Aorta (tissue), 5 donors: ENCODE results near the gene C5orf46. TPM values are rescaled to one million over a fixed set of nuclear protein-coding genes. Genes with fewer than 3 reads are reported as not detected.
"Not testable (repeated sequence)": the region's sequence is repeated elsewhere in the genome, so short reads cannot be mapped to it uniquely, and the experiment has no call there.

Experiments used
- ATAC-seq: fragments of 200-7000 bp; cut with Tn5 transposase; one replicate; pipeline ENCODE4 v1.9.1; 2022; ENCODE audit warnings: moderate library complexity; ENCODE audit not compliant: low FRiP score
- DNase-seq, 2 donors: peaks; one replicate each; pipeline ENCODE4 v3.0.0-alpha.2; 2020
- H3K27ac ChIP-seq, 2 donors: one replicate each; pipeline ENCODE4 v1.5.1; 2013; ENCODE audit warnings: low read length in 2 of 2, mild to moderate bottlenecking in 2 of 2, moderate library complexity in 2 of 2, control low read depth in 1 of 2, inconsistent platforms in 1 of 2, low read depth in 1 of 2
- H3K27me3 ChIP-seq, 2 donors: one replicate each; pipeline ENCODE4 v1.6.1; 2013; ENCODE audit warnings: control low read depth in 1 of 2, low read length in 1 of 2, mild to moderate bottlenecking in 1 of 2, moderate library complexity in 1 of 2; ENCODE audit not compliant: insufficient read depth in 2 of 2, control insufficient read depth in 1 of 2
- H3K36me3 ChIP-seq, 2 donors: one replicate each; pipeline ENCODE4 v1.6.1; 2013; ENCODE audit warnings: control low read depth in 1 of 2, low read length in 1 of 2, mild to moderate bottlenecking in 1 of 2; ENCODE audit not compliant: insufficient read depth in 2 of 2, control insufficient read depth in 1 of 2
- H3K4me1 ChIP-seq, 2 donors: one replicate each; pipeline ENCODE4 v1.6.1; 2013; ENCODE audit warnings: low read length in 2 of 2, control low read depth in 1 of 2, mild to moderate bottlenecking in 1 of 2, moderate library complexity in 1 of 2; ENCODE audit not compliant: insufficient read depth in 2 of 2, control insufficient read depth in 1 of 2
- H3K4me3 ChIP-seq, 2 donors: one replicate each; pipeline ENCODE4 v1.5.1; 2013; ENCODE audit warnings: low read length in 2 of 2, control low read depth in 1 of 2, mild to moderate bottlenecking in 1 of 2
- H3K9me3 ChIP-seq: one replicate; pipeline ENCODE4 v1.6.1; 2013; ENCODE audit warnings: mild to moderate bottlenecking, low read length; ENCODE audit not compliant: control insufficient read depth
- WGBS, 2 donors: extraction: QIAGEN DNeasy Blood & Tissue Kit; methylation state at CpG; one replicate each; pipeline ENCODE4 v1.1.7; 2013; 5-methylcytosine and 5-hydroxymethylcytosine counted together
- intact Hi-C, 2 donors: fragments of 100-400 bp; cut with DNase I; formaldehyde crosslinking; loops; one replicate each; pipeline versions ENCODE4 v1.14.2 to v1.15.0; 2022
- long read RNA-seq, 2 donors: library from polyadenylated mRNA; unstranded; transcript quantifications; one replicate each; pipeline ENCODE4 v2.0.0, GENCODE V29; 2020 to 2021
- polyA plus RNA-seq, 2 donors: library from polyadenylated mRNA; stranded (reverse); fragments of 200-250 nt; gene quantifications; one replicate each; pipeline ENCODE4 v1.2.3, GENCODE V29; 2013
- total RNA-seq, 2 donors: library from RNA; stranded (reverse); fragmentation: NEBNext Ultra II Directional; extraction: Animal tissue kit (Norgen Biotek cat#: 25700); gene quantifications; one replicate each; pipeline ENCODE4 v1.2.1, GENCODE V29; 2021
- donor health status: healthy with polysubstance abuse.
- donor health status: Bipolar disorder and iron deficiency.
- donor health status: DM: no; HTN: no; CAD: no.
- donor health status: DM: no; HTN: no; CAD: no.
- donor health status: DM: yes; HTN: yes; CAD: no.

Gene C5orf46
- total RNA-seq, result 10 to 100 TPM; 39.5 to 49.5 TPM
- 100 to 1,000 TPM in 1 of 2 donors, 10 to 100 TPM in 1; 23.1 to 118 TPM for polyA plus RNA-seq
- long read RNA-seq, donor 1, transcript C5orf46-202 (3 exons, 573 nt), result major isoform, 57 of 72 reads
- long read RNA-seq, donor 1, transcript C5orf46-203 (2 exons, 573 nt), result minor isoform, 5 of 72 reads
- long read RNA-seq, donor 1, partial matches to known transcripts, result 2 of 72 reads
- long read RNA-seq, donor 1, other reads (novel, unspliced or antisense), result 4 of 72 reads
- long read RNA-seq, donor 2, transcript C5orf46-203 (2 exons, 573 nt), result major isoform, 5 of 16 reads
- long read RNA-seq, donor 2, partial matches to known transcripts, result 0 of 16 reads
- long read RNA-seq, donor 2, other reads (novel, unspliced or antisense), result 8 of 16 reads

- H3K4me3 ChIP-seq, result peak within 1 kb of the TSS in 1 of 2 donors; percentile 64
- DNase-seq (no peak), ATAC-seq (no peak)
- intact Hi-C loops, result no loop called here
- H3K36me3 ChIP-seq, result no peaks in the 10 kb centered on the region
- 53 to 57% methylated on average over 8 of the region's 8 CpGs for WGBS, 2 donors
- peak within 1 kb of the TSS; percentile 95 to 97 for H3K27ac ChIP-seq
- peaks cover 0 to 2% of the 10 kb centered on the region in 2 donors for H3K4me1 ChIP-seq
- no peaks in the 10 kb centered on the region for H3K9me3 ChIP-seq
- H3K27me3 ChIP-seq, result no peaks in the 10 kb centered on the region
Observed at GRCh38 chr5:147906326-147907095, at the start of gene C5orf46. C5orf46 (minus strand) TSS chr5:147906538; CDS start chr5:147906501, 37 bp downstream.

GRCh38 chr5:147954971-147955370, 48.6 kb upstream of the C5orf46 start:
- DNase-seq (no peak), ATAC-seq (no peak)
- WGBS, 2 donors, result 61 to 68% methylated on average over 6 of the region's 6 CpGs
- H3K27me3 ChIP-seq, result no peaks in the 10 kb centered on the region
- no peaks in the 10 kb centered on the region for H3K9me3 ChIP-seq
- H3K4me3 ChIP-seq, result no peak overlapping the region
- no peaks in the 10 kb centered on the region for H3K4me1 ChIP-seq
- intact Hi-C loops, result loop anchor here (10.0 kb wide), 1 partner anchor 160 kb away; no protein-coding TSS in a partner anchor
- no peak overlapping the region for H3K27ac ChIP-seq
- no peaks in the 10 kb centered on the region for H3K36me3 ChIP-seq

GRCh38 chr5:147949711-147950573, 43.6 kb upstream of the C5orf46 start:
- H3K4me1 ChIP-seq, result no peaks in the 10 kb centered on the region
- ATAC-seq (no peak), DNase-seq (no peak)
- no peaks in the 10 kb centered on the region for H3K9me3 ChIP-seq
- 59 to 61% methylated on average over 2 of the region's 2 CpGs for WGBS, 2 donors
- intact Hi-C loops, result loop anchor here (10.0 kb wide), 1 partner anchor 165 kb away; no protein-coding TSS in a partner anchor
- H3K27ac ChIP-seq, result no peak overlapping the region
- no peaks in the 10 kb centered on the region for H3K36me3 ChIP-seq
- H3K27me3 ChIP-seq, result no peaks in the 10 kb centered on the region
- no peak overlapping the region for H3K4me3 ChIP-seq

GRCh38 chr5:147946658-147947274, 40.4 kb upstream of the C5orf46 start:
- H3K9me3 ChIP-seq, H3K4me3 ChIP-seq, DNase-seq, intact Hi-C loops, ATAC-seq, H3K27me3 ChIP-seq, H3K36me3 ChIP-seq, H3K27ac ChIP-seq, H3K4me1 ChIP-seq: not testable (repeated sequence)
- WGBS, 2 donors, result 91 to 93% methylated on average over 25 of the region's 25 CpGs

GRCh38 chr5:147939431-147940114, 33.2 kb upstream of the C5orf46 start:
- Histone ChIP-seq H3K9me3 (no peaks in the 10 kb centered on the region), H3K36me3 (no peaks in the 10 kb centered on the region), H3K4me3 (no peak overlapping the region), H3K4me1 (no peaks in the 10 kb centered on the region), H3K27me3 (no peaks in the 10 kb centered on the region), H3K27ac (no peak overlapping the region)
- intact Hi-C loops, result loop anchor here in 1 of 2 donors (10.0 kb wide), 1 partner anchor 315 kb away; no protein-coding TSS in a partner anchor
- 92 to 94% methylated on average over 4 of the region's 4 CpGs for WGBS, 2 donors
- DNase-seq (no peak), ATAC-seq (no peak)

GRCh38 chr5:147935032-147935431, 28.7 kb upstream of the C5orf46 start:
- H3K4me1 ChIP-seq, result peaks cover 4% of the 10 kb centered on the region in 2 donors
- no peaks in the 10 kb centered on the region for H3K36me3 ChIP-seq
- peak; percentile 86 for ATAC-seq
- no peak overlapping the region for H3K27ac ChIP-seq
- WGBS, 2 donors, result 2 to 4% methylated on average over 3 of the region's 3 CpGs
- intact Hi-C loops, result loop anchor here (1.0 to 10.0 kb wide), 4 partner anchors 48 to 310 kb away; no protein-coding TSS in a partner anchor
- no peak overlapping the region for H3K4me3 ChIP-seq
- H3K9me3 ChIP-seq, result no peaks in the 10 kb centered on the region
- DNase-seq, result no peak
- no peaks in the 10 kb centered on the region for H3K27me3 ChIP-seq

- H3K9me3 ChIP-seq, result no peaks in the 10 kb centered on the region
- H3K4me3 ChIP-seq, result no peak overlapping the region
- intact Hi-C loops, result loop anchor here in 1 of 2 donors (10.0 kb wide), 1 partner anchor 306 kb away; no protein-coding TSS in a partner anchor
- H3K4me1 ChIP-seq, result peaks cover 4% of the 10 kb centered on the region in 2 donors
- peak overlapping the region in 1 of 2 donors; percentile 8 for H3K27ac ChIP-seq
- no peak for ATAC-seq
- WGBS, 2 donors, result 51 to 61% methylated on average over 2 of the region's 2 CpGs
- H3K36me3 ChIP-seq, result no peaks in the 10 kb centered on the region
- DNase-seq, result no peak
- H3K27me3 ChIP-seq, result no peaks in the 10 kb centered on the region
Observed at GRCh38 chr5:147930769-147931168, 24.4 kb upstream of the C5orf46 start.
